HepG2 (cell line): ENCODE measurements around the gene PDE4C. TPM values are rescaled to one million over a fixed set of nuclear protein-coding genes. Genes with fewer than 3 reads are reported as not detected.

Source experiments
- AGO2 ChIP-seq: fragments of 200-400 bp; formaldehyde crosslinking; optimal IDR thresholded peaks from 2 replicates; pipeline ENCODE3; 2017; ENCODE audit warnings: mild to moderate bottlenecking, low read depth, low read length, moderate library complexity
- ARNTL ChIP-seq: sonication (generic); formaldehyde crosslinking; IDR thresholded peaks from 2 replicates; pipeline ENCODE4 v1.4.0; 2020; ENCODE audit warnings: mild to moderate bottlenecking, missing genetic modification reagents
- HDAC1 ChIP-seq: sonication (generic); formaldehyde crosslinking; IDR thresholded peaks from 2 replicates; pipeline ENCODE4 v1.5.1; 2020; ENCODE audit warnings: mild to moderate bottlenecking, missing genetic modification reagents
- NONO ChIP-seq, 2 experiments: fragments of 450-650 bp in 1 of 2; sonication (generic) in 1 of 2; formaldehyde crosslinking in 1 of 2; IDR thresholded peaks in 1 of 2; conservative IDR thresholded peaks in 1 of 2; 2 replicates each; pipeline versions ENCODE4 v1.6.1 to v1.8.0; 2017 to 2022; ENCODE audit warnings: mild to moderate bottlenecking in 1 of 2, missing genetic modification reagents in 1 of 2, moderate library complexity in 1 of 2
- NR2C2 ChIP-seq: sonication (generic); formaldehyde crosslinking; IDR thresholded peaks from 2 replicates; pipeline ENCODE4 v1.4.0; 2020; ENCODE audit warnings: missing genetic modification reagents, mild to moderate bottlenecking, moderate library complexity, borderline replicate concordance
- TOE1 ChIP-seq: sonication (generic); formaldehyde crosslinking; IDR thresholded peaks from 2 replicates; pipeline ENCODE4 v1.4.0; 2020; ENCODE audit warnings: mild to moderate bottlenecking, missing genetic modification reagents
- polyA plus RNA-seq, 8 experiments: library from polyadenylated mRNA; depleted of rRNA in 3 of 8; stranded (reverse) in 7 of 8; unstranded in 1 of 8; fragments of >200 nt; fragmentation: Illumina TruSeq in 4 of 8; extraction: Trizol in 4 of 8; gene quantifications; 2 replicates each; pipeline versions ENCODE4 v1.2.1 to v1.2.3, GENCODE V29; 2011 to 2016; ENCODE audit warnings: low read depth in 4 of 8, missing spikeins in 1 of 8, mixed read lengths in 1 of 8; ENCODE audit not compliant: insufficient read depth in 1 of 8
- total RNA-seq, 5 experiments: library from RNA; depleted of rRNA; stranded (reverse); fragments of >200 nt; fragmentation: Illumina TruSeq; extraction: Trizol; gene quantifications; 2 replicates each; pipeline ENCODE4 v1.2.3, GENCODE V29; 2016; ENCODE audit warnings: low read depth in 1 of 5
- TF ChIP-seq, protein P1 (sequence below): IDR thresholded peaks from 2 replicates; pipeline ENCODE4 v1.6.1; 2016; ENCODE audit warnings: missing compliant biosample characterization, missing genetic modification reagents, borderline replicate concordance
- TF ChIP-seq, protein P2 (sequence below): sonication (generic); formaldehyde crosslinking; IDR thresholded peaks from 2 replicates; pipeline ENCODE4 v1.4.0; 2020; ENCODE audit warnings: missing genetic modification reagents
- TF ChIP-seq, protein P3 (sequence below): sonication (generic); formaldehyde crosslinking; conservative IDR thresholded peaks from 2 replicates; pipeline ENCODE4 v1.8.0; 2022; ENCODE audit warnings: mild to moderate bottlenecking, moderate library complexity, missing genetic modification reagents
- TF ChIP-seq, protein P4 (sequence below), 2 experiments: sonication (generic) in 1 of 2; formaldehyde crosslinking in 1 of 2; IDR thresholded peaks; 2 replicates each; pipeline versions ENCODE4 v1.4.0 to v1.6.1; 2016 to 2020; ENCODE audit warnings: borderline replicate concordance in 1 of 2, low read depth in 1 of 2, mild to moderate bottlenecking in 1 of 2, missing genetic modification reagents in 1 of 2
- TF ChIP-seq, protein P5 (sequence below): sonication (generic); formaldehyde crosslinking; IDR thresholded peaks from 2 replicates; pipeline ENCODE4 v1.4.0; 2020; ENCODE audit warnings: mild to moderate bottlenecking, low read depth, missing genetic modification reagents
- TF ChIP-seq, protein P6 (sequence below): sonication (generic); formaldehyde crosslinking; IDR thresholded peaks from 2 replicates; pipeline ENCODE4 v1.5.0; 2020; ENCODE audit warnings: mild to moderate bottlenecking, missing genetic modification reagents

PDE4C gene
- total and polyA plus RNA-seq, 2 of the 13 experiments (the other 11 are each of a cell fraction or from before 2014, with no cell fraction given): 1.4 to 14.0 TPM

DNA sequence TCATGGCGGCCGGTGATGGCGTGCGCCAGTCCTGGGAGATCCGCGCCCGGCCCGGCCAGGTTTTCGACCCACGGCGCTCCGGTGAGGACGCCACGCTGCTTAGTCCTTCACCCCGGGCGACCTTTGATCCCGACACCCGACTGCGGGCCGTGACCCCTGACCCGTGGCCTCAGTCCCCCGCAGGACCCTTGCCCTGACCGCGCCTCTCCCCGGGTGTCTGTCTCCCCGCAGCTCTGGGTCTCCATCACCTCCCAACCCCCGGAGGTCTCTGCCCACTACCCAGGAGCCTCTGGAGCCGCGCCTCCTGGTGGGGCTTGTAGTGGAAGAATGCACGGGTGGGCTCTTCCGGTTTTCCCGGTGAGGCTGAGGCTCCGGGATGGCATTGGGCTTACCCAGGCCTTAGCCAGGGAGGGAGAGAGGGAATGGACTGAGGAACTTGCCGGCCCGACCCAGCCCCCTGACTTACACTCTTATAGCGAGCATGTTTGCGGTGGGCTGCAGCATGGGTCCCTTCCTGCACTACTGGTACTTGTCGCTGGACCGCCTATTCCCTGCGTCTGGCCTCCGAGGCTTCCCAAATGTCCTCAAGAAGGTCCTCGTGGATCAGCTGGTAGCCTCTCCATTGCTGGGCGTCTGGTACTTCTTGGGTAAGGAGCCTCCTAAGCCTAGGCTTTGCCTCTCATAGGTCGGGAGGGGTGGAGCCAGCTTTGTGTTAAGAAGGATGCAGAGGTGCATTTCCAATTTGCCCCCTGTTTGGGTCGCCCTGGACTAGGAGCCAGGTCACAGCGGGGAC lies 32.7 kb downstream of the PDE4C start (continued):
- TF ChIP-seq, protein P1, sequence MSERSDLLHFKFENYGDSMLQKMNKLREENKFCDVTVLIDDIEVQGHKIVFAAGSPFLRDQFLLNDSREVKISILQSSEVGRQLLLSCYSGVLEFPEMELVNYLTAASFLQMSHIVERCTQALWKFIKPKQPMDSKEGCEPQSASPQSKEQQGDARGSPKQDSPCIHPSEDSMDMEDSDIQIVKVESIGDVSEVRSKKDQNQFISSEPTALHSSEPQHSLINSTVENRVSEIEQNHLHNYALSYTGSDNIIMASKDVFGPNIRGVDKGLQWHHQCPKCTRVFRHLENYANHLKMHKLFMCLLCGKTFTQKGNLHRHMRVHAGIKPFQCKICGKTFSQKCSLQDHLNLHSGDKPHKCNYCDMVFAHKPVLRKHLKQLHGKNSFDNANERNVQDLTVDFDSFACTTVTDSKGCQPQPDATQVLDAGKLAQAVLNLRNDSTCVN (CRISPR knock-in tag): no peak
- TF ChIP-seq, protein P2, sequence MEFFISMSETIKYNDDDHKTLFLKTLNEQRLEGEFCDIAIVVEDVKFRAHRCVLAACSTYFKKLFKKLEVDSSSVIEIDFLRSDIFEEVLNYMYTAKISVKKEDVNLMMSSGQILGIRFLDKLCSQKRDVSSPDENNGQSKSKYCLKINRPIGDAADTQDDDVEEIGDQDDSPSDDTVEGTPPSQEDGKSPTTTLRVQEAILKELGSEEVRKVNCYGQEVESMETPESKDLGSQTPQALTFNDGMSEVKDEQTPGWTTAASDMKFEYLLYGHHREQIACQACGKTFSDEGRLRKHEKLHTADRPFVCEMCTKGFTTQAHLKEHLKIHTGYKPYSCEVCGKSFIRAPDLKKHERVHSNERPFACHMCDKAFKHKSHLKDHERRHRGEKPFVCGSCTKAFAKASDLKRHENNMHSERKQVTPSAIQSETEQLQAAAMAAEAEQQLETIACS (CRISPR knock-in tag): 0 out of 2 replicates have a peak, but pooled peaks have one; percentile 23
- TF ChIP-seq ARNTL (CRISPR knock-in tag) (0 out of 2 replicates have a peak, but pooled peaks have one; percentile 28), NONO (IDR thresholded peaks at IDR 0.05) (no peak), NONO (CRISPR knock-in tag; conservative IDR thresholded peaks at IDR 0.05) (peak; percentile 67), HDAC1 (CRISPR knock-in tag) (peak; percentile 45), TOE1 (CRISPR knock-in tag) (no peak), NR2C2 (peak; percentile 84), AGO2 (peak; percentile 48)
- TF ChIP-seq, protein P3, sequence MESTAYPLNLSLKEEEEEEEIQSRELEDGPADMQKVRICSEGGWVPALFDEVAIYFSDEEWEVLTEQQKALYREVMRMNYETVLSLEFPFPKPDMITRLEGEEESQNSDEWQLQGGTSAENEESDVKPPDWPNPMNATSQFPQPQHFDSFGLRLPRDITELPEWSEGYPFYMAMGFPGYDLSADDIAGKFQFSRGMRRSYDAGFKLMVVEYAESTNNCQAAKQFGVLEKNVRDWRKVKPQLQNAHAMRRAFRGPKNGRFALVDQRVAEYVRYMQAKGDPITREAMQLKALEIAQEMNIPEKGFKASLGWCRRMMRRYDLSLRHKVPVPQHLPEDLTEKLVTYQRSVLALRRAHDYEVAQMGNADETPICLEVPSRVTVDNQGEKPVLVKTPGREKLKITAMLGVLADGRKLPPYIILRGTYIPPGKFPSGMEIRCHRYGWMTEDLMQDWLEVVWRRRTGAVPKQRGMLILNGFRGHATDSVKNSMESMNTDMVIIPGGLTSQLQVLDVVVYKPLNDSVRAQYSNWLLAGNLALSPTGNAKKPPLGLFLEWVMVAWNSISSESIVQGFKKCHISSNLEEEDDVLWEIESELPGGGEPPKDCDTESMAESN (CRISPR knock-in tag): peak; percentile 27; the same call in 1 of the 2 replicates
- TF ChIP-seq, protein P4, sequence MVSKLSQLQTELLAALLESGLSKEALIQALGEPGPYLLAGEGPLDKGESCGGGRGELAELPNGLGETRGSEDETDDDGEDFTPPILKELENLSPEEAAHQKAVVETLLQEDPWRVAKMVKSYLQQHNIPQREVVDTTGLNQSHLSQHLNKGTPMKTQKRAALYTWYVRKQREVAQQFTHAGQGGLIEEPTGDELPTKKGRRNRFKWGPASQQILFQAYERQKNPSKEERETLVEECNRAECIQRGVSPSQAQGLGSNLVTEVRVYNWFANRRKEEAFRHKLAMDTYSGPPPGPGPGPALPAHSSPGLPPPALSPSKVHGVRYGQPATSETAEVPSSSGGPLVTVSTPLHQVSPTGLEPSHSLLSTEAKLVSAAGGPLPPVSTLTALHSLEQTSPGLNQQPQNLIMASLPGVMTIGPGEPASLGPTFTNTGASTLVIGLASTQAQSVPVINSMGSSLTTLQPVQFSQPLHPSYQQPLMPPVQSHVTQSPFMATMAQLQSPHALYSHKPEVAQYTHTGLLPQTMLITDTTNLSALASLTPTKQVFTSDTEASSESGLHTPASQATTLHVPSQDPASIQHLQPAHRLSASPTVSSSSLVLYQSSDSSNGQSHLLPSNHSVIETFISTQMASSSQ (IDR thresholded peaks at IDR 0.05; ENCODE audit: low read depth): no peak
- TF ChIP-seq, protein P4 (CRISPR knock-in tag; IDR thresholded peaks at IDR 0.05; ENCODE audit: borderline replicate concordance): peak; percentile 35; the same call in 1 of the 2 replicates
- TF ChIP-seq, protein P5, sequence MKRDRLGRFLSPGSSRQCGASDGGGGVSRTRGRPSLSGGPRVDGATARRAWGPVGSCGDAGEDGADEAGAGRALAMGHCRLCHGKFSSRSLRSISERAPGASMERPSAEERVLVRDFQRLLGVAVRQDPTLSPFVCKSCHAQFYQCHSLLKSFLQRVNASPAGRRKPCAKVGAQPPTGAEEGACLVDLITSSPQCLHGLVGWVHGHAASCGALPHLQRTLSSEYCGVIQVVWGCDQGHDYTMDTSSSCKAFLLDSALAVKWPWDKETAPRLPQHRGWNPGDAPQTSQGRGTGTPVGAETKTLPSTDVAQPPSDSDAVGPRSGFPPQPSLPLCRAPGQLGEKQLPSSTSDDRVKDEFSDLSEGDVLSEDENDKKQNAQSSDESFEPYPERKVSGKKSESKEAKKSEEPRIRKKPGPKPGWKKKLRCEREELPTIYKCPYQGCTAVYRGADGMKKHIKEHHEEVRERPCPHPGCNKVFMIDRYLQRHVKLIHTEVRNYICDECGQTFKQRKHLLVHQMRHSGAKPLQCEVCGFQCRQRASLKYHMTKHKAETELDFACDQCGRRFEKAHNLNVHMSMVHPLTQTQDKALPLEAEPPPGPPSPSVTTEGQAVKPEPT: no peak
- TF ChIP-seq, protein P6, sequence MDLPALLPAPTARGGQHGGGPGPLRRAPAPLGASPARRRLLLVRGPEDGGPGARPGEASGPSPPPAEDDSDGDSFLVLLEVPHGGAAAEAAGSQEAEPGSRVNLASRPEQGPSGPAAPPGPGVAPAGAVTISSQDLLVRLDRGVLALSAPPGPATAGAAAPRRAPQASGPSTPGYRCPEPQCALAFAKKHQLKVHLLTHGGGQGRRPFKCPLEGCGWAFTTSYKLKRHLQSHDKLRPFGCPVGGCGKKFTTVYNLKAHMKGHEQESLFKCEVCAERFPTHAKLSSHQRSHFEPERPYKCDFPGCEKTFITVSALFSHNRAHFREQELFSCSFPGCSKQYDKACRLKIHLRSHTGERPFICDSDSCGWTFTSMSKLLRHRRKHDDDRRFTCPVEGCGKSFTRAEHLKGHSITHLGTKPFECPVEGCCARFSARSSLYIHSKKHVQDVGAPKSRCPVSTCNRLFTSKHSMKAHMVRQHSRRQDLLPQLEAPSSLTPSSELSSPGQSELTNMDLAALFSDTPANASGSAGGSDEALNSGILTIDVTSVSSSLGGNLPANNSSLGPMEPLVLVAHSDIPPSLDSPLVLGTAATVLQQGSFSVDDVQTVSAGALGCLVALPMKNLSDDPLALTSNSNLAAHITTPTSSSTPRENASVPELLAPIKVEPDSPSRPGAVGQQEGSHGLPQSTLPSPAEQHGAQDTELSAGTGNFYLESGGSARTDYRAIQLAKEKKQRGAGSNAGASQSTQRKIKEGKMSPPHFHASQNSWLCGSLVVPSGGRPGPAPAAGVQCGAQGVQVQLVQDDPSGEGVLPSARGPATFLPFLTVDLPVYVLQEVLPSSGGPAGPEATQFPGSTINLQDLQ (CRISPR knock-in tag): 0 out of 2 replicates have a peak, but pooled peaks have one; percentile 34
